GM19328 (cell line): ENCODE results near the gene ZC3H18.
A peak's percentile ranks its signal among the peaks of the same experiment; 100 is the strongest.

Source experiments
- ATAC-seq: cut with Tn5 transposase; IDR thresholded peaks from one replicate; pipeline ENCODE4 v1.9.1; 2021; ENCODE audit warnings: mild to moderate bottlenecking, moderate library complexity; ENCODE audit not compliant: unreplicated experiment

ZC3H18 gene

DNA sequence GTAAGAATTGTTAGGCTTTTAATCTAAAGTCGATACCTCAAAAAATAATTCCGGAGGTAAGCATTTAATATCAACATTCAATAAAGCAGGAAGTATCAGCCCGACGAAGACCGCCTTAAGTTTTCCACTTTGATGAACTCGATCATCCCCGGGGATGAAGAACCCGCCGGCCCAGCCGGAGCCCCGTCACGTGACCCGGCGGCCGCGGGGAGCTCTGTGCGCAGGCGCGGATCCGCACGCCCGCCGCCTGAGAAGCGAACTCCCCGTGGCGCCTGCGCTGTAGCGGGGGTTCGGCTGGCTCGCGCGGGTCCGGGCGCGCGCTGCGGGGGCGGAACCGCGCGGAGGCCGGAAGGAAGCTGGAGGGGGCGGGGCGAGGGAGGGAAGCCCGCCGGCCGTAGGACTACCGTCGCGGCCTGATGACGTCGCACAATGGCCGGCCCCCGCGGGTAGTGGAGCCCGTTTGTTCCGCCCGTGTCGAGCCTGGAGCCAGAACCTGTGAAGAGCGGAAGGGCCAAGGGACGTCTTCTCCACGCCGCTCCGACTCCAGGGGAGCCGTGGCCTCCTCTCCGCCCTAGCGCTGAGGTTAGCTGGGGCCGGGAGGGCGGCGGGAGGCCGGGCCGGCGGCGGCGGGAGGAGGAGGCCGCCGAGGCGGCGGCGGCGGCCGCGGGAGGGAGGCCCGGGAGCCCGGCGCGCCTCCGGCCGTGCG lies at the start of gene ZC3H18:
TSS of gene ZC3H18 (plus strand) at position 419 of the 706 bp plus-strand sequence. CDS start 6,721 bp downstream, outside the sequence.
- peak; percentile 70 for ATAC-seq

DNA sequence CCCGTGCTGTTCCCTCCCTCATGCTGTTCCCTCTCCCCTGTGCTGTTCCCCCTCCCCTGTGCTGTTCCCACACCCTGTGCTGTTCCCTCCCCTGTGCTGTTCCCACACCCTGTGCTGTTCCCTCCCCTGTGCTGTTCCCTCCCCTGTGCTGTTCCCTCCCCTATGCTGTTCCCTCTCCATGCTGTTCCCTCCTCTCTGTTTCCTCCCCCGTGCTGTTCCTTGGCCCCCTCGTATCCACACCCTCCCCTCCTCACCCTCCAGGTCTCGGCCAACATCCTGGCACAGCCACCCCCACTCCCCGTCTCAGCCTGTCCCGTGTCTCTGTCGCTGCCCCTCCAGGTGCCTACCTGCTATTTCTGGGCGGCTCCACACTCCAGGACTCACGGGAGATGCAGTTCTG lies 48.5 kb upstream of the ZC3H18 start:
- no peak for ATAC-seq

DNA sequence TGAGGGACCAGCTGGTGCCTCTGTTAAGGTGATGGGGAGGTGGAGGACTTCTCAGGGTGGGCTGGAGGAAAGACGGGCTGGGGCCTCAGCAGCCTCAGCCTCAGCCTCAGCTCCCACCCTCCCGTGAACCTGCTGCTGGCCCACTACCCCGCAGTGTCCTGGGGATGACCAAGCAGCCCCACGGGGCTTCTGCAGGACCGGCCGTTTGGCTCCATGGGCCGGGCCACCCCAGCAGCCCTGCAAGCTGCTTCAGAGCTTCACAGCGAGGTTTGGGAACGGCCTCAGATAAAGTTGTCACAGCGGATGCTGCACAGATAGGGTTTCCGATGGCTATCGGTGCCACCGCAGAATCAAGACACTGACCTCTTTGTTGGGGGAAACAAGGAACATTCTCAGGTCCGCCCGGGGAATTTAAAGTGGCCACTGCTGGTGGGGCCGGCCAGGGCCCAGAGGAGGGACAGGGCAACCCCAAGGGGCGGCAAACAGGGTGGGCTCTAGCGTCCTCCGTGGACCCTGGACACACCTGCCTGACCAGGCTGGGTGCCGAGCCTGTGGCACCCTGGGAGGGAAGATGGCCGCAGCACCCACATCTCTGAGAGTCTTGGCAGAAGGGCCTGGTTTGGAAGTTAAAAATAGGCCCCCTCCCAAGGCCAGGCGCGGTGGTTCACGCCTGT lies 47.8 kb upstream of the ZC3H18 start:
- ATAC-seq: no peak

DNA sequence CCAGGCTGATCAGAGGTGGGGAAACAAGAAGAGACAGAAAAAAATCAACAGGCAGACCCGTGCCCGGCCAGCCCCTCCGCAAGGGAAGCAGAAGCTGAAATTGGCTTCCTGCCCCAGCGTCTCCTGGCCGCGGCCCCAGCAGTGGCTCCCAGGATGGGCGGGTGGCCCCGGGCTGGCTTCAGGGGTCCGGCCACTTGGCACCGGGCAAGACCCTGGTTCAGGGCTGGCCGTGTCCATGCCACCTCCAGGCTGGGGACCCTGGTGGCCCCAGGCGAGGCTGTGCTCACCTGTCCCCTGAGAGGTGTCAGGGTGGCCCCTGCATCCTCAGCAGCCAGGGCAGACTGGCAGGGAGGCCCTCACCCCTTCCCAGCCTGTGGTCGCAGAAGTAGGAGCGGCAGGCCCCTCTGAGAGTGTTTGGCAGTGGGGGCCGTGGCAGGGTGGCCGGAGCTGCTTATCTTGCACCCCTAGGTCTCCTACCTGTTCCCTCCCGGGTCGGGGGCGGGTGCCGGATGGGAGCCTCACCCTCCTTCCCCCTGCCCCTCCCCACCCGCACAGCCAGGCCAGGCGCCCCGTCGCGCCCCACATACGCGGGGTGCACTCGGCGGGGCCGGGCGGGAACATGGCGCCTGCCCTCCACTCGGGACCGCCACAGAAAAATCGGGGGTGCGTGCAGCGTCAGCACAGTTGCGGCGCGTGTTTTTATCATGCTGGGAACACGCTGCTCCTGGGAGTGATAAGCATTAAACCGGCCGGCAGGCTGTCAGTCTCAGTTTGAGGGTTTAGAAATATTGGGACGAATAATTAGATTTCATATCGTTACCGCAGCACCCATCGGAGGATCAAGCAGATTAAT lies 46.7 kb upstream of the ZC3H18 start:
- no peak for ATAC-seq

DNA sequence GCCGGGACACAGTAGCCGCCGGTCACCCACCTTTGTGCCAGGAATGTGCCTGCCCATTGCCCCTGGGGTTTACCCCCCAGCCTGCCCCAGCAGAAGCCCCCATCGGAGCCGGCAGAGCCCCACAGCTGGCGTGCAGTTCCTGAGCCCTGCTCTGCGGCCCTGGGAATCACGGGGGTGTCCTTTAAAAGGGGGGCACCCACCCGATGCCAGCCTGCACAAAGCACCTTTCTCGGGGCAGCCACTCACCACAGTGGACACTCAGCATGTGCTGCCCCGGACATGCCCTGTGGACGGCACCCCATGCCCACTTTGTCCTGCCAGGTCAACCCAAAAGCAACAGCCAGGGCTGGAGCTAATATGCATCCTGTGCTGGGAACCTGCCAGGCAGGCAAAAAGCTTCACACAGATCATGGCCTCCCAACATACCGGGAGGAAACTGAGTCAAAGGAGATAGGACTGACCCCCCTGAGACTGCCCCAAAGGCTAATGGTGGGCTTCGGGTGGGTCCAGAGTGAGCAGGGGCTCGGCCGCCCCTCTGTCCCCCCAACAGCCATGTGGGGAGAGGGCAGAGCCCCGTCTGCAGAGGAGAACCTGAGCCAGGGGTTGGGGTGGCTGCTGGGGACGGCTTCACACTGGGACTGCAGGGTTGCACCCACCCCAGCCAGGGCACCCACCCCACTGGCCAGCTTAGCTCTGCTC lies 45.8 kb upstream of the ZC3H18 start:
- ATAC-seq: no peak

DNA sequence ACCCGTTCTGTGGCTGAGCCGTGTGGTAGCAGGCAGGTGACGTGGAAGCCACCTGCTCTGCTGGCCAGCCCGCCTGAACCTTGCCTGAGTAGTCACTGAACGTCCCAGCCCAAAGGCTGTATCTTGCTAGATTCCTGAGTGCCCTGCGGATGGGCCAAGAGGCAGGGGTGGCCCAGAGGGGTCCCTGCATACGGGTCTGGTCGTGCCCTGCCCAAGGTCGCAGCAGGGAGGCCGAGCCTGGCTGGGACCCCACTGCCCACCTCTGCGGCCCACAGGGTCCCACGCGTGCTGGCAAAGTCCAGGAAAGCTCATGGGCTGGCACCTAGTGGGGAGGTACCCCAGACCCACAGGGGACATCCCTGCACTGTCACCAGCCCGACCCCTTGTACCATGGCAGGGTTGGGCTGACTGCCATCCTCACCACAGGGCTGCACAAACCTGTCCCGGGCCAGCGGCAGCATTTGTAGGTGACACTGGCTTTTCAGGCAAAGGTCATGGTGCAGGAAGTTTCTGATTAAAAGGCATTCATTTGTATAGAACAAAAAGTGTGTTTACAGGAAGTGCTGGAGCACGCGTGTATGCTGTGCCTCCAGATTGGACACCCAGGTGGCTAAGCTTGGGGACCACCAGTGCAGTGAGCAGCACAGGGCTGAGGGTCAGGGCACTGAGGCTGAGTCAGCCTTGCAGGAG lies 45.1 kb upstream of the ZC3H18 start:
- no peak for ATAC-seq

DNA sequence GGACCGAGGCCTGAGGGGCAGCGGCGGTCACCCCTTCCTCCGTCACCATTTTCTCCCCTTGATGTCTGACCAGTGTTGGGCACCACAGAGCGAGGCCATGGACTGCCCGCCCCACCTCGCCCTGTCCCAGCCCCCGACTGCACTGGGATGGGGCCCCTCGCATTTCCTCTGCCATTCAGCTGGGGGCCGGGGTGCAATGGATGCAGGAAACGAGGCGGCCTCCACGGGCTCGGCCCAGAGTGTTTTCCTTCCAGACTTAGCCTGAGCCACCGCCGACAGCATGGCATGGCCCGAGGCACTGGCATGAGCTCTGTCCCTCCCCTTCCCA lies 44.6 kb upstream of the ZC3H18 start:
- ATAC-seq: no peak

DNA sequence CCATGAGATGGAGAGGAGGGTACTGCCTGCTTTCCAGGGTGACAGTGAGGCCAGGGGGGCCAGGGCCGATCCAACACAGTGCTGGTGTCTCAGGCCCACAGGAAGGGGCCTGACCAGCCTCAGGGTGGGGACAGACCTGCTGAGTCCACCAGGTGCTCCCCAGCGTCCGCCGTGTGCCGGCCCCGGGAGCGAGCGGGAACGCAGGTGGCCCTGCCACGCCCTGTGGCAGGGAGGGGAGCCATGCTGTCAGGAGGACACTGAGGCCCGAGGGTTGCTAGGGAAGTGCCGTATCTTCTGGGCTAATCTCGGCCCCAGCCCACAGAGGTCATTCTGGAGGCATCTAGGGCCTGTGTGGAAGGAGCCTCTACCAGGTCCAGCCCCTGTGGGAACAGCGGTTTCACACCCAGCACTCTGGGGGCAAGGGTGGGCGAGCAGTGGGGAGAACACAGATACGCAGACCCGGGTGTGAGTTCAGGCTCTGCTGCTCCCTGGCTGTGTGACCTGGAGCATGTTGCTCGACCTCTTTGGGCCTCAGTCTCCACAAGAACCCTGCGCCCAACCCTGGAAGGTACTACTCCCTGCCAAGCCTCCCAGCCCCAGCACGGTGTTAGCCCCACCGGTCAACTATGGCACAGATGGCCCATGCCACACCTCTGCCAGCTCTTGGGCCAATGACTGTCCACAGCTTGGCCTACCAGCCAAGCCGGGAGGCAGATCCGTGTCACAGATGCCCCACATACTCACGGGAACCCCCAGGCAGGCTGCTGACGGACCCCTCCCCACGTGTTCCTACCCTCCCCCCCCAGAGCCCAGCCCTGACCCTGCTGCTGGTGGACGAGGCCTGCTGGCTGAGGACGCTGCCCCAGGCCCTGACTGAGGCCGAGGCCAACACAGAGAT lies 43.9 kb upstream of the ZC3H18 start:
- ATAC-seq: no peak

DNA sequence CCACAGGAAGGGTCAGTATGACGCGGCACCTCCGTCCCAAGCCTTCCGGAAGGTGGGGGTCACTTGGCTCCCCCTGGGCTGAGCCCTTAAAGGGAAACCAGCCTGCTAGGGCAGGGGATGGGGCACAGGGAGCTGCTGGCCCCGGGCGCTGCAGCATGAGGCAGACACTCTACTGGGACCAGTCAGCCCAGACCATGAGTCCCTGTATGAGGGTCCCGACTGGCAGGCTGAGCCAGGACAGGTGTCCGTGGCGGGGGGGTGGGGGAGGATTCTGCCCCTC lies 43.4 kb upstream of the ZC3H18 start:
- no peak for ATAC-seq

DNA sequence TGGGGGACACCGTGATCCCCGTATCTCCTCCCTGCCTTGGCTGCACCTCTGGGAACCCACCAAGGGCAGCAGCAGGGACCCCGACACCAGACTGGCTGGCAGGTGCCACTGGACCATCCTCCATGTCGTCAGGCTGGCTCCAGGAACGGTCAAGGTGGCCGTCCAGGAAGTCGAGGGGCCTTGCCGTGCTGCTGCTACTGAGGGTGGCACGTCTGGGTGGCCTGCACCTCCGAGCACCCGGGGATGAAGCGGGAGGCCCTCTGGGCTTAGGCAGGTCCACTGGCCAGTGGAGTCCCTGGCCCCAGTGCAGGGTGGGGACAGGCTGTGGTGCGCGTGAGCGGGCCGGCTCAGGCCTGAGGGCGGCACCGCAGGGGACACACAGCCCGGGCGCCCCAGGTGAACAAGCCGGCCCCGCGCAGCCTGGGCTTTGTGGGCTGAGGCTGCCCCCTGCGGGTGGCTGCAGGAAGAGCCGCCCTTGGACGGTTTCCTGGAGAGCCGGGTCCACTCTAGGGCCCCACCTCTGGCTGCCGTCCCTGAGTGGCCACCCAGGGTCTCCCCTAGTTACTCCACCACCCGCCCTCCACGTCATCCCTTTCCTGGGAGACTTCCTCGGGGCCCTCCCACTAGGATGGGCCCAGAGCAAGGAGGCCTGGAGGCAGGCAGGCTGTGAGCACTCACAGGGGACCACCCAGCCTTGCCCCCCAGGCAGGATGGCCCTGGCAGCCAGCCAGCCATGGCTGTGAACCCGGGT lies 42.8 kb upstream of the ZC3H18 start:
- ATAC-seq: no peak

DNA sequence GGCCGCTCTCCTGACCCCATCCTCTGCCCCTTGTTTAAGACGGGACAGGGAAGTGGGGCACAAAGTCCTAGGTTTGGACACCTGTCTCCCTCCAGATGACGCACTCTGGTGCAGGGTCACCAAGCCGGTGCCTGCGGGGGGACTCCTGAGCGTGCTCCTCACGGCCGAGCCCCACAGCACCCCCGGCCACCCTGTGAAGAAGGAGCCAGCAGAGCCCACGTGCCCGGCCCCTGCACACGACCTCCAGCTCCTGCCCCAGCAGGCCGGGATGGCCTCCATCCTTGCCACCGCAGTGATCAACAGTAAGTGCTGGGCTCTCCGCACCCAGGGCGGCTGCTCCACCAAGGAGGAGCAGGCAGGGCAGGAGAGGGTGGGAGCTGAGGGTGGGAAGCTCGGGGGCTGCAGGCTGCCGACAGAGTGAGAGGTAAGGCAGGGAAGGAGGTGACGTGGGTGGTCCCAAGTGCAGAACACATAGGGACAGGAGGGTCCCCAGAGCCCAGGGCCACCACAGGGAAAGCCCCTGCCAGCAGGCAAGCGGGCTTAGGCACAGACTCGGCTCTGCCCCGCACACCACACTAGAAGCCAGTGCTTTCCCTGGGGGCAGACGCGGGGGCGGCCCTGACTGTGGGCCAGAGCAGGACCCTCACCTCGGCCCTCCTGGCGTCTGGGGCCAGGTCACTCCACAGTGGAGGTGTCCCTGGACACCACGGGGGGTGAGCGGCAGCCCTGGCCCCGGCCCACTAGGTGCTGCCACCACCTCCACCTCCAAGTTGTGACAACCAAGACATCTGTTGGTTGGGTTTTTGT lies 42.1 kb upstream of the ZC3H18 start:
- ATAC-seq: no peak

DNA sequence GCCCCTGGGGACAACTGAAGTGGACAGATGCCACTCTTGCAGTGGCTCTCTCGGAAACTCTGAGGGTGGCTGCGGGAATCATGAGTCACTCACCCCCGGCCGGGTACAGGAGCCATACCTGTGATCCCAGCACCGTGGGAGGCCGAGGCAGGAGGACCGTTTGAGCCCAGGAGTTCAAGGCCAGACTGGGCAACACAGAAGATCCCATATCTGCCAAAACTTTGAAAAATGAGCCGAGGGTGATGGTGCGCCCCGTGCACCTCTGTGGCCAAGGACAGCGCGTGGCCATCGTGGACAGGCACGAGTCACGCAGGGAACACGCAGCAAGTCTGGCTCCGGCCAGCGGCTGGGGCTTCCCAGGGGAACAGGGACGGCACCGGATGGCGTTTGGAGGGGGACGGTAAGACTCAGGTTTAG lies 41.3 kb upstream of the ZC3H18 start:
- no peak for ATAC-seq

DNA sequence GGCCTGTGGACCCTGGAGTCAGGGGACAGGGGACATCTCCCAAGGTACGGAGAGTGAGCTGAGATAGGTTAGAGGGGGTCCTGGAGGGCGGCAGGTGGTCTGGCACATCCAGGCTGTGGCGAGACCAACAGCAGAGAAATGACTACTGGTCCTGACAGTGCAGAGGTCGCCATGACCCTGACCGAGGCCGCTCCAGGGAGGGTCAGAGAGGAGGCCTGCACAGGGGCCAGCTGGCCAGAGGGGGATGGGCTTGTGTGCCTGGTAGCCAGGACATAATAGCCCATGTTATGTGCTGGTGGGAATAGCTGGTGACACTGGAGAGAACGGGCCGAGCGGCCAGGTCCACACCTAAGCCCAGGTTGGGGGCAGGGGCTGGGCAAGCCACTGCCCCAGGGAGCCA lies 40.6 kb upstream of the ZC3H18 start:
- ATAC-seq: no peak

DNA sequence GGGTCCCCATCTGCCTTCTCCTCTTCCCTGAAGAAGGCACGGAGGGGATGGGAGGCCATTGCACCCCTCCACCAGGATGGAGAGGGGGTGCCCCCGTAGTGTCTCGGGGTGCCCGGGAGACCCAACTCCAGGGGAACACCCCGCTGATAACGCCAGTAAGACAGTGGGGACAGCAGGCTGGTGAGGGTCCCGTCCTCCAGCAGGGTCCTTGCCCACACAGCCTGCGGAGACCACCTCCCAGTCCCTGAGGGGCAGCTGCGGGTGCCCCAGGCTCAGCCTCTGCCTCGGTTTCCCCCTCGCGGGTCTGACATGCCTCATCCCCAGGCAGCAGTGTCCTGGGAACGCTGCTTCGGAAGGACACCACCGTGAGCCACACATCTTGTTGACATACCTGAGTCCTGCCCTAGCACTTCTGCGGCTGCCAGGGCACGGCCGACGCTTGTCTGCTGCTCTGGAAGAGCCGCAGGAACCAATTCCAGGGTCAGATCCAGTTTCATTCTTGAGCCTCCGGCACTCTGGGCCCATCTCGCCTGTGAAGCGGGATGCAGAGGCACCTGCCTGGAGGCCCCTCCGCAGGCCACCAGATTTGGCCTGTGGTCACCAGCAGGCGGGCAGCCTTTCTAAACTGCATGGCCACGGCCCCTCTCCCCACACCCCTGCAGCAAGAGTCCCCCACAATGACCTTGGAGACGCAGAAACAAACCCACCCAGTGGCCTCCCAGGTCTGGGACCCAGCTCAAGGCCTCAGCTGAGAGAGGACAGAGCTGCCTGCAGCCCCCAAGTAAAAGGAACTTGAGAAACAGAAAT lies 39.9 kb upstream of the ZC3H18 start:
- no peak for ATAC-seq

DNA sequence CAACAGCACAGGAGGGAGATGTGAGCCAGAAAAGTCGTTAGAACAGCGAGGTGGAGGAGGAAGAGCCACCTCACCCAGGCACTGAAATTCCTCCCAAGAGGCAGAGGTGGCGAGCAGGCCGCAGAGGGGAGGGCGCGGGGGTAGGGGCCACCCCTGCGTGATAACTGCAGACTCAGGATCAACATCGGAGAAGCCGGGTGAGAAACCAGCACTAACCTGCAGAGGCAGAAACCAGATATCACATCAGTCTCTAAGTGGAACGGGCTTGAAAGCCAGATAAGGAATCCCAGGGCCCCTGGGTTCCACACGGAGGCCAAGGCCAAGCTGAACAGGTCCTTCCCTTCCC lies 39.4 kb upstream of the ZC3H18 start:
- ATAC-seq: no peak

DNA sequence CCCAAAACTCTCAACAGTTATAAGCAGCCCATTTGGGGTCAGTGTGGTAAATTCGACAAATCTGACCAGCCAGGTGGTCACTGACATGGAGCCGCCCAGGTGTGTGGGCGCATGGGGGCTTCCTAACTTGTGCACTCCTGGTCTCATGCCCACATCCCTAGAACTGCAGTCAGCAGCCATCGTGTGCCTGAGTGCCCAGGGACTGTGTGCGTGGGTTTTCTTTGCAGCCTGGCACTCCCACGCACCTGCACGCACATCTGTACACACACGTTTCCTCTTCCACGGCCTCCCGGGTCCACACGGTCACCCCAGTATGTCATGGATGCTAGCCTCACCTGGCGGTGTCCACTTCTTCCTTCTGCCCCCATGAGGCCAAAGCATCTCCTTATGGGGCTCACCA lies 38.9 kb upstream of the ZC3H18 start:
- ATAC-seq: no peak

DNA sequence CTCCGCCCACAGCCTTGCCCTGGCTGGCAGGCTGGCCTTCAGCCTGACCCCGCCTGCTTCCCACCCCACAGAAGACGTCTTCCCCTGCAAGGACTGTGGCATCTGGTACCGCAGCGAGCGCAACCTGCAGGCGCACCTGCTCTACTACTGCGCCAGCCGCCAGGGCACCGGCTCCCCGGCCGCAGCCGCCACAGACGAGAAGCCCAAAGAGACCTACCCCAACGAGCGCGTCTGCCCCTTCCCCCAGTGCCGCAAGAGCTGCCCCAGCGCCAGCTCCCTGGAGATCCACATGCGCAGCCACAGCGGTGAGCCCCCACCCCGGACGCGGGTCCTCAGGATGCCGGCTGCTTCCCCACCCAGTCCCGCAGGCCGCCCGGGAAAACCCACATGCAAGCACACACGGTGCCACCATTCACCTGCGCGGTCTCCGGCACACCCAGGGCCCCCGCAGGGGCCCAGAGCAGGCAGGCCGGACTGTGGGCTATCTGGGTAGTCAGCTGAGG lies 38.2 kb upstream of the ZC3H18 start:
- no peak for ATAC-seq
